Mucosa of descending colon (tissue), 3 donors: ENCODE results near the gene PCDHGB7. TPM values are rescaled to one million over a fixed set of nuclear protein-coding genes. Genes with fewer than 3 reads are reported as not detected.
"Not testable (repeated sequence)": the region's sequence is repeated elsewhere in the genome, so short reads cannot be mapped to it uniquely, and the experiment has no call there.

Source experiments
- ATAC-seq: fragments of 200-7000 bp; cut with Tn5 transposase; one replicate; pipeline ENCODE4 v1.9.1; 2020; ENCODE audit warnings: mild to moderate bottlenecking, moderate library complexity
- DNase-seq, 3 donors: peaks; one replicate each; pipeline ENCODE4 v3.0.0-alpha.2; 2020
- H3K36me3 ChIP-seq: fragments of 200-600 bp; one replicate; pipeline ENCODE4 v1.8.0; 2021; ENCODE audit warnings: low read depth, mild to moderate bottlenecking
- H3K4me1 ChIP-seq: fragments of 200-600 bp; one replicate; pipeline ENCODE4 v1.8.0; 2021; ENCODE audit warnings: low read depth, mild to moderate bottlenecking
- H3K4me3 ChIP-seq: fragments of 200-600 bp; one replicate; pipeline ENCODE4 v1.8.0; 2021; ENCODE audit warnings: mild to moderate bottlenecking
- H3K9me3 ChIP-seq: fragments of 200-600 bp; one replicate; pipeline ENCODE4 v1.8.0; 2021; ENCODE audit warnings: mild to moderate bottlenecking
- intact Hi-C, 2 donors: fragments of 100-400 bp; cut with DNase I in 1 of 2; cut with micrococcal nuclease in 1 of 2; formaldehyde crosslinking; loops; one replicate each; pipeline versions ENCODE4 v1.11.0 to v1.11.1; 2022; cut with DNase I, micrococcal nuclease
- total RNA-seq, 3 donors: library from RNA; stranded (reverse); fragmentation: NEBNext Ultra II Directional in 2 of 3; extraction: Animal tissue kit (Norgen Biotek cat#: 25700) in 2 of 3; gene quantifications; one replicate each; pipeline versions ENCODE4 v1.2.1 to v1.2.4, GENCODE V29; 2021 to 2023
- TF ChIP-seq, protein P1 (sequence below): fragments of 200-600 bp; IDR thresholded peaks from one replicate; pipeline ENCODE4 v1.8.0; 2022; ENCODE audit warnings: antibody characterized with exemption, mild to moderate bottlenecking
- donor health status: DM: no; HTN: no; CAD: no; lungs with moderate emphysema.
- donor health status: DM: no; HTN: no; CAD: no.
- donor health status: DM: no; HTN: yes; CAD: no.

Gene PCDHGB7
- total RNA-seq, 3 donors from 2014 or later, result 4.2 to 17.9 (median 4.5) TPM

DNA sequence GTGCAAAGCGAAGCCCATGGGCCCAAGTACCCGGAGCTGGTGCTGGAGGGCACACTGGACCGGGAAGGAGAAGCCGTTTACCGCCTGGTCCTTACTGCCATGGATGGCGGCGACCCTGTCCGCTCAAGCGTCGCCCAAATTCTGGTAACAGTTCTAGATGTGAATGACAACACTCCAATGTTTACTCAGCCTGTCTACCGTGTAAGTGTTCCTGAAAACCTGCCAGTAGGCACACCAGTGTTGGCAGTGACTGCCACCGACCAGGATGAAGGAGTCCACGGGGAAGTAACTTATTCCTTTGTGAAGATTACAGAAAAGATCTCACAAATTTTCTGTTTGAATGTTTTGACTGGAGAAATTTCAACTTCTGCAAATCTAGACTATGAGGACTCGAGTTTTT lies 42.9 kb upstream of the PCDHGB7 start:
- H3K9me3 ChIP-seq, result peaks cover 83% of the 10 kb centered on the region
- DNase-seq (no peak), ATAC-seq (no peak)
- no peak overlapping the region for H3K4me3 ChIP-seq
- TF ChIP-seq, protein P1, sequence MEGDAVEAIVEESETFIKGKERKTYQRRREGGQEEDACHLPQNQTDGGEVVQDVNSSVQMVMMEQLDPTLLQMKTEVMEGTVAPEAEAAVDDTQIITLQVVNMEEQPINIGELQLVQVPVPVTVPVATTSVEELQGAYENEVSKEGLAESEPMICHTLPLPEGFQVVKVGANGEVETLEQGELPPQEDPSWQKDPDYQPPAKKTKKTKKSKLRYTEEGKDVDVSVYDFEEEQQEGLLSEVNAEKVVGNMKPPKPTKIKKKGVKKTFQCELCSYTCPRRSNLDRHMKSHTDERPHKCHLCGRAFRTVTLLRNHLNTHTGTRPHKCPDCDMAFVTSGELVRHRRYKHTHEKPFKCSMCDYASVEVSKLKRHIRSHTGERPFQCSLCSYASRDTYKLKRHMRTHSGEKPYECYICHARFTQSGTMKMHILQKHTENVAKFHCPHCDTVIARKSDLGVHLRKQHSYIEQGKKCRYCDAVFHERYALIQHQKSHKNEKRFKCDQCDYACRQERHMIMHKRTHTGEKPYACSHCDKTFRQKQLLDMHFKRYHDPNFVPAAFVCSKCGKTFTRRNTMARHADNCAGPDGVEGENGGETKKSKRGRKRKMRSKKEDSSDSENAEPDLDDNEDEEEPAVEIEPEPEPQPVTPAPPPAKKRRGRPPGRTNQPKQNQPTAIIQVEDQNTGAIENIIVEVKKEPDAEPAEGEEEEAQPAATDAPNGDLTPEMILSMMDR, result no peak
- no peaks in the 10 kb centered on the region for H3K36me3 ChIP-seq
- intact Hi-C loops, result no loop called here
- no peaks in the 10 kb centered on the region for H3K4me1 ChIP-seq

GRCh38 chr5:141375444-141376155 lies 41.9 kb upstream of the PCDHGB7 start:
- intact Hi-C loops, H3K4me1 ChIP-seq, ATAC-seq, DNase-seq, H3K4me3 ChIP-seq, H3K36me3 ChIP-seq: not testable (repeated sequence)
- H3K9me3 ChIP-seq, result peaks cover 81% of the 10 kb centered on the region

DNA sequence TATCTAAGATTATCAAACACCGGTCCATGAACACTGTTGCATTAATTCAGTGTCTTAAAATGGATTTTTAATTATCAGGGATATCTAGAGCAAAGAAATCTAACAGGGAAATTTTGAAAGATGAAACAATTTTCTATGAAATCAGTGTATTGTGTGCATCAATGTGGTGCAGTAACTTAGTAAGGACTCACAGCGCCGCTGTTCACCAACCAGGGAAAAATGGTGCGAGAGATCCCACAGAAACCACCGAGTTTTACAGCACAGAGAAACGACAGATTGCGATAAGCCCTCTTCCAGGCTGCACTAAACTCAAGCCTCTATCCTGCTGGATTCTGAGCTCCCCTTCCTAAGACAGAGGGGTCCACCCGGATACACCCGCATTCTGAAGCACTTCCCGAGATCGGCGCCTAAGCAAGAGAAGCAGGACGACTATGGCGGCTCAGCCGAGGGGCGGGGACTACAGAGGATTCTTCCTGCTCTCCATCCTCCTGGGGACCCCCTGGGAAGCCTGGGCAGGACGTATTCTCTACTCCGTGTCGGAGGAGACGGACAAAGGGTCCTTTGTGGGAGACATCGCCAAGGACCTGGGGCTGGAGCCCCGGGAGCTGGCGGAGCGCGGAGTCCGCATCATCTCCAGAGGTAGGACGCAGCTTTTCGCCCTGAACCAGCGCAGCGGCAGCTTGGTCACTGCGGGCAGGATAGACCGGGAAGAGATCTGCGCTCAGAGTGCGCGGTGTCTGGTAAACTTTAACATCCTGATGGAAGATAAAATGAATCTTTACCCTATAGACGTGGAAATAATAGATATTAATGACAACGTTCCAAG lies 34.8 kb upstream of the PCDHGB7 start, which contains the start of gene PCDHGA7:
Gene PCDHGA7 (plus strand): TSS at position 274 of the 826 bp plus-strand sequence. CDS start 158 bp downstream, at position 432.
- peak; percentile 22 for ATAC-seq
- Histone ChIP-seq H3K9me3 (peaks cover 77% of the 10 kb centered on the region), H3K4me3 (no peak within 1 kb of the TSS), H3K36me3 (no peaks in the 10 kb centered on the region), H3K4me1 (no peaks in the 10 kb centered on the region)
- TF ChIP-seq, protein P1, result no peak
- DNase-seq, result no peak
- intact Hi-C loops, result no loop called here

GRCh38 chr5:141383345-141383744 lies 34.1 kb upstream of the PCDHGB7 start:
- no peak for ATAC-seq
- TF ChIP-seq, protein P1, result no peak
- H3K4me1 ChIP-seq, result no peaks in the 10 kb centered on the region
- DNase-seq, result no peak
- intact Hi-C loops, result no loop called here
- H3K4me3 ChIP-seq, result no peak overlapping the region
- H3K9me3 ChIP-seq, result peaks cover 74% of the 10 kb centered on the region
- H3K36me3 ChIP-seq, result no peaks in the 10 kb centered on the region

DNA sequence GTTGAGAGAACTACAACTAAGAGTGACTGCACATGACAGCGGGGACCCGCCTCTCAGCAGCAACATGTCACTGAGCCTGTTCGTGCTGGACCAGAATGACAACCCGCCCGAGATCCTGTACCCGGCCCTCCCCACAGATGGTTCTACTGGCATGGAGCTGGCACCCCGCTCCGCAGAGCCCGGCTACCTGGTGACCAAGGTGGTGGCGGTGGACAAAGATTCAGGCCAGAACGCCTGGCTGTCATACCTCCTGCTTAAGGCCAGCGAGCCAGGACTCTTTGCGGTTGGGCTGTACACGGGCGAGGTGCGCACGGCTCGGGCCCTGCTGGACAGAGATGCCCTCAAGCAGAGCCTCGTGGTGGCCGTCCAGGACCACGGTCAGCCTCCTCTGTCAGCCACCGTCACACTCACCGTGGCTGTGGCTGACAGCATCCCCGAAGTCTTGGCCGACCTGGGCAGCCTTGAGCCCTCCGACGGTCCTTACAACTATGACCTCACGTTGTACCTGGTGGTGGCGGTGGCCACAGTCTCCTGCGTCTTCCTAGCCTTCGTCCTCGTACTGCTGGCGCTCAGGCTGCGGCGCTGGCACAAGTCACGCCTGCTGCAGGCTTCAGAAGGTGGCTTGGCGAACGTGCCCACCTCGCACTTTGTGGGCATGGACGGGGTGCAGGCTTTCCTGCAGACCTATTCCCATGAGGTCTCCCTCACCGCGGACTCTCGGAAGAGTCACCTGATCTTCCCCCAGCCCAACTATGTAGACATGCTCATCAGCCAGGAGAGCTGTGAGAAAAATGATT lies 32.8 kb upstream of the PCDHGB7 start:
- TF ChIP-seq, protein P1, result no peak
- Histone ChIP-seq H3K36me3 (no peaks in the 10 kb centered on the region), H3K9me3 (peaks cover 88% of the 10 kb centered on the region), H3K4me1 (no peaks in the 10 kb centered on the region), H3K4me3 (no peak overlapping the region)
- ATAC-seq (no peak), DNase-seq (no peak)
- intact Hi-C loops, result no loop called here

- ATAC-seq (peak; percentile 63), DNase-seq (peak in 1 of 3 donors; percentile 21)
- intact Hi-C loops, H3K4me1 ChIP-seq, H3K36me3 ChIP-seq, H3K4me3 ChIP-seq: not testable (repeated sequence)
- peaks cover 92% of the 10 kb centered on the region for H3K9me3 ChIP-seq
Observed at GRCh38 chr5:141387557-141388311, 29.7 kb upstream of the PCDHGB7 start, which contains the start of gene PCDHGB4. TSS of gene PCDHGB4 (plus strand) at chr5:141387698. CDS start at chr5:141387885, 187 bp downstream.
